Posterior vena cava (tissue), 2 donors: ENCODE results near the gene UBR4. TPM values are rescaled to one million over a fixed set of nuclear protein-coding genes. Genes with fewer than 3 reads are reported as not detected.
"Not testable (repeated sequence)": the region's sequence is repeated elsewhere in the genome, so short reads cannot be mapped to it uniquely, and the experiment has no call there.

ENCODE experiments used
- DNase-seq: peaks from one replicate; pipeline ENCODE4 v3.0.0-alpha.2; 2020; ENCODE audit warnings: low spot score
- intact Hi-C, 2 donors: fragments of 100-400 bp; cut with DNase I; formaldehyde crosslinking; loops; one replicate each; pipeline versions ENCODE4 v1.14.1 to v1.14.2; 2022 to 2023
- total RNA-seq, 2 donors: library from RNA; stranded (reverse); fragmentation: NEBNext Ultra II Directional; extraction: Animal tissue kit (Norgen Biotek cat#: 25700); gene quantifications; one replicate each; pipeline ENCODE4 v1.2.1, GENCODE V29; 2021
- donor health status: DM: yes; HTN: yes; CAD: no.
- donor health status: DM: yes; HTN: yes; CAD: no.

Gene UBR4
- total RNA-seq, 2 donors from 2014 or later = 111 to 120 TPM

DNA sequence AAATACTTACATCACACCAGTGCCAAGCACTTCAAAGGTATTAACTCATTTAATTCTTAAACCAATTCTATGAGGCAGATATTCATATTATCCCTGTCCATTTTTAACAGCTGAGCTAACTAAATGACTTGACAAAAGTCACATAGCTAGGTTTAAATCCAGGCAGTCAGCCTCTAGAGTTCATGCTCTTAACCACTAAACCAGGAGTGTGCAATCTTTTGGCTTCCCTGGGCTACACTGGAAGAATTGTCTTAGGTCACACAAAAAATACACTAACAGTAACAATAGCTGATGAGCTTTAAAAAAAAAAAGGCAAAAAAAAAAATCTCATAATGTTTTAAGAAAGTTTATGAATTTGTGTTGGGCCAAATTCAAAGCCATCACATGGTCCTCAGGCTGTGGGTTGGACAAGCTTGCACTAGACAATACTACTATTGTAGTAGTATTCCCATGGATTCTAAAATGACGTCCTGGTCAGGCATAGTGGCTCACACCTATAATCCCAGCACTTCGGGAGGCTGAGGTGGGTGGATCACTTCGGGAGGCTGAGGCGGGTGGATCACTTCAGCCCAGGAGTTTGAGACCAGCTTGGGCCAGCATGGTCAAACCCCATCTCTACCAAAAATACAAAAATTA is 10.0 kb downstream of the UBR4 start:
- DNase-seq = no peak
- intact Hi-C loops = no loop called here

DNA sequence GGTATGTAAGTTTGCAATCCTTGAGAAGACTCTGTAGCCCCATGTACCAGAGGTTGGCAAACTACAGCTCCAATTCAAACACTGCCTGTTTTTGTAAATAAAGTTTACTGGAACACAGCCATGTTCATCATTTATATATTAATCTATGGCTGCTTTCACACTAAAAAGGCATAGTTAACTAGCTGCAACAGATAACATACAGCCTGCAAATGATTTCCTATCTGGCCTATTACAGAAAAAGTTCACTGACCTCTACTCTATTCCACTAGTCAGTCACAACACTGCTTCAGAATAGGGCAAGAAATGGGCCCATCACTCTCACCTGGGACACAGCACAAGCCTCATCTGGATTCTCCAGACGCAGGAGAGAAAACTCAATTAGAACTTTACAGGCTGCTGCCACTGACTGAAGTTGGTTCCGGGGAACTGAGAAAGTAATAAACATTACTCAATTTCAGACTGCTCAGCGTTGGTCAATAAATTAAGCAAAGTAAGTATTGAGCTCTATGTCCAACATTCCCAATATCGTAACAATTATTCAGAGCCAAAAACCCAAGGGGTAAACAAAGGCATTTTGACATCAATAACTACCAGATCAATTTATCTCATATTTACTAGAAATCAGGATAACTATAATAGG is 10.6 kb downstream of the UBR4 start:
- intact Hi-C loops = no loop called here
- no peak for DNase-seq

- no peak for DNase-seq
- intact Hi-C loops = no loop called here
Observed at GRCh38 chr1:19198820-19199219, 11.2 kb downstream of the UBR4 start.

GRCh38 chr1:19197845-19198244 is 12.2 kb downstream of the UBR4 start:
- intact Hi-C loops = no loop called here
- DNase-seq = no peak

DNA sequence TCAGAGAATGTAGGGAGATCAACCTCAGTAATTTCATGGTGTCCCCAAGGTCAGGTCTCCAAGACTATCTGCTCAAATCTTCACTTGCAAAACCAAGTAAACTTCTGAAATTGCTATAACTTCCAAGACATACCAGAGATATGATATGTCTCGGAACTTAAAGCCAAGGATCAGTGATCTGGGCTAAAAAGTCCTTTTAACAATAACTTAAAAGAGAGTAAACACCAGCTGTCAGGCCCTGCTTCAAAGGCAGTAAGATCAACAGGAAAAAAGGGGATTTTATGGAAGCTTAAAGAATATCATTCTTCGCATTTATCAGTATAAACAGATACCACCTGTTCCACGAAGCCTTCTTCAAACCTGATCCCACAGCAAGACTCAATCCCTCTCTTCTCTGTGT is 13.7 kb downstream of the UBR4 start:
- intact Hi-C loops = no loop called here
- DNase-seq = no peak

DNA sequence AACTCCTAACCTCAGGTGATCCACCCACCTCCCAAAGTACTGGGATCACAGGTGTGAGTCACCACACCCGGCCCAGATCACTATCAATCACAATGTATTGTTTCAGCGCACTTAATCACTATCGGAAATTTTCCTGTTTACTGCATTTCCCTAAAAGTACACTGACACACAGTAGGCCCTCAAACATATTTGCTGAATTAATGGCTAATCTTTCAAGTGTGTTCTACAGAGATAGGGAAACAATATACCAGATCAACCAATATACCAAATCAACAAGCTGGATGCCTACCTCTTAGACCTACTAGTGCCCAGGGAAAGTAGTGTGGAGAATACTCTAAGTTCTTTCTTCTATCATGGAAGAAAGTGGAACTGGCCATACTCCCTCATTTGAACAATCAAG is 17.1 kb downstream of the UBR4 start:
- intact Hi-C loops = no loop called here
- DNase-seq = no peak

GRCh38 chr1:19191811-19192210 is 18.3 kb downstream of the UBR4 start:
- intact Hi-C loops = loop anchor here in 1 of 2 donors (1.0 kb wide), 1 partner anchor 13 kb away; no protein-coding TSS in a partner anchor
- no peak for DNase-seq

GRCh38 chr1:19190468-19190867 is 19.6 kb downstream of the UBR4 start:
- DNase-seq = no peak
- intact Hi-C loops = no loop called here

- DNase-seq = no peak
- intact Hi-C loops = no loop called here
Observed at GRCh38 chr1:19189270-19189669, 20.8 kb downstream of the UBR4 start.

GRCh38 chr1:19187852-19188251 is 22.2 kb downstream of the UBR4 start:
- intact Hi-C loops = no loop called here
- no peak for DNase-seq

DNA sequence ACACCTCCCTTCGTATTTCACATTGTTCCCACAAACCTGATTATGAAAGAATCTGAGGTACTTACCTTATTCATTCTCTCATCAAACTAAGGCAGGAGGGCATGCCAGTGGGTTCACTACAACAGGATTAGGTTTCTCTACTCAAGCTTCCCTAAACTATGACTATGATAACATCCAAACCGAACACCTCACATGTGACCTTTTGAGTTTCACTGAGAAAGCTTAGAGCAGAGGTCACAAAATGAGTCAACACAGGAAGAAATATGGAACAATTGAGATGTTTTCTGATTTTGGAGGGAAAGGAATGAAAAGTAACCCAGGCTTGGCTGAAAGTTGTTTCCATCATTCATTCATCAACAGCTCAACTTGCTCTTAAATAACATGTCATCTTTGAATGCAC is 24.1 kb downstream of the UBR4 start:
- intact Hi-C loops = no loop called here
- DNase-seq = no peak

GRCh38 chr1:19182223-19182622 is 27.8 kb downstream of the UBR4 start:
- intact Hi-C loops = no loop called here
- DNase-seq = no peak

DNA sequence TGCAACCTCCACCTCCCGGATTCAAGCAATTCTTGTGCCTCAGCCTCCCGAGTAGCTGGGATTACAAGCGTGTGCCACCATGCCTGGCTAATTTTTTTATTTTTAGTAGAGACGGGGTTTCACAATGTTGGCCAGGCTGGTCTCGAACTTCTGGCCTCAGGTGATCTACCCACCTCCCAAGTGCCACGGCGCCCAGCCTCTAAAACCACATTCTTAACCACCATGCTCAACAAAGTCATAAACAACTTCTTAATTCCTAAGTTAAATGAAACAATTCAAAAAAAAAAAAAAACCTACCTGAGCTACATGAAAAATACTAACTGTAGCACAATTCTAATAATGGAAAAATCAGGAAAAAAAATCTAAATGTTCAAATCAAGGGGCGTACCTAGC is 29.8 kb downstream of the UBR4 start:
- intact Hi-C loops, DNase-seq: not testable (repeated sequence)

DNA sequence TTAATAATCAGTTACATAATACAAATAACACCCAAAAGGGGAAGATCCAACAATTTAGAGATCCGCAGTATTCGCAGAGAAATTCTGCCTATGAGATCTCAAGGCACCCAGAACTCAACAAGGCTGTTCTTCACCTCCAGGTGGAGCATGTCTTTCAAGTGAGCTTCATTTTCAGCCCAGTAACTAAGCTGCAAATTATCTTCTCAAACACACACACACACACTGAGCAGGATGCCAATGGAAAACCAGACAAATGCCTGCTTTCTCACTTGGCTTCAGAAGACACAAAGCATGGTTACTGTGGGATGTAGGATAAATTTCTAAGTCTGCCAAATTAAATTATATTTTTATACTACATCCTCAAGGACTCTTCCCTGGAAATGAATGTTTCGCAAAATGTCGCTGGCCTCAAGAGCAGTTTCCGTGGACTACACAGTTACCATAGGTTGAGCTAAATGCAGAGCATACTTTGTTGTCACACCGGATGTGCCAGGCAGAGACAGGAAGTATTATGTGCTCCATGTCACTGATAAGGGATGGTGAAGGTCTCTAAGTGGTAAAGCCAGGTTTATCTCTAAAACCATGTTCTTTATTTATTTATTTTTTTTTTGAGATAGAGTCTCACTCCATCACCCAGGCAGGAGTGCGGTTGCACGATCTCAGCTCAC is 30.3 kb downstream of the UBR4 start:
- DNase-seq = no peak
- intact Hi-C loops = loop anchor here in 1 of 2 donors (1.0 to 10.0 kb wide), 2 partner anchors 13 to 1665 kb away; no protein-coding TSS in a partner anchor

- intact Hi-C loops = loop anchor here in 1 of 2 donors (1.0 to 10.0 kb wide), 2 partner anchors 13 to 1664 kb away; no protein-coding TSS in a partner anchor
- no peak for DNase-seq
Observed at GRCh38 chr1:19178734-19179398, 31.2 kb downstream of the UBR4 start.

DNA sequence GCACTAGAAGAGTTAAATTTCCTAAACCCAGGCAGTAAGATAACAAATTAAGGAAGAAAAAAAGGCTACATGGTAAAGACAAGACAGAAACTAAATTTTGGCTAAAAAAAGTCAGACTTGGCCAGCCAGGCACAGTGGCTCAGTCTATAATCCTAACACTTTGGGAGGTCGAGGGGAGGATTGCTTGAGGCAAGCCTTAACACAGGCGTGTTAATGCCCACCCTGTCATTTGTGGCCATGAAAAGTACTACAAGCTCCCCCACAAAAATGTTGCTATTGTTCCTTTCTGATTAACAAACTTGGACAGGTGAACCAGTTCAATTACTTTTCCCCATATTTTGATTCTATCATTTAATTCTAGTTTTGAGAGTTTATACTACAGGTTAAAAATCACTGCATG is 32.3 kb downstream of the UBR4 start:
- no peak for DNase-seq
- intact Hi-C loops = loop anchor here in 1 of 2 donors (10.0 kb wide), 1 partner anchor 1663 kb away; no protein-coding TSS in a partner anchor

- DNase-seq = no peak
- intact Hi-C loops = loop anchor here (5.0 to 10.0 kb wide), 2 partner anchors 32 to 1655 kb away; no protein-coding TSS in a partner anchor
Observed at GRCh38 chr1:19169642-19170041, 40.4 kb downstream of the UBR4 start.

DNA sequence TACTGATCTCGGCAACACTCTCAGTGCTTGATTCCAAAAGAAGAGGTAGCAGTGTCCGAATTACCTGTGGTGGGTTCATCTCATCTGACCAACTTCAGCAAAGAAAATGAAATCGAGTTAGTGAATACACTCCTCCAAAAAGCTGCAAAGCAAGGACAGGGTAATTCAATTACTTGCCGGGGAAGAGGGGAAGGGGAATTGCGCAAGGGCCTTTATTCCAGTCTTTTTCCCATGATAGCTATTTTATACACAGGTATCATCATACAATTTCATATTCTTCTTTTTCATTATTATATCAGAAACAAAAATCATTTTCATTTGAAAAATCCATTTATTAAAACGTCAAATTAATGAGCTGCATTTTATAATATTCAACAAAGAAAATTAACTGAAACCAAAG is 42.9 kb downstream of the UBR4 start:
- intact Hi-C loops = no loop called here
- no peak for DNase-seq

- intact Hi-C loops = no loop called here
- no peak for DNase-seq
Observed at GRCh38 chr1:19166066-19166465, 44.0 kb downstream of the UBR4 start.

GRCh38 chr1:19165501-19165900 is 44.6 kb downstream of the UBR4 start:
- intact Hi-C loops = no loop called here
- no peak for DNase-seq
